ENCODE results near the gene NLRP3.
"Not testable (repeated sequence)": the region's sequence is repeated elsewhere in the genome, so short reads cannot be mapped to it uniquely, and the experiment has no call there.

Gene NLRP3

DNA sequence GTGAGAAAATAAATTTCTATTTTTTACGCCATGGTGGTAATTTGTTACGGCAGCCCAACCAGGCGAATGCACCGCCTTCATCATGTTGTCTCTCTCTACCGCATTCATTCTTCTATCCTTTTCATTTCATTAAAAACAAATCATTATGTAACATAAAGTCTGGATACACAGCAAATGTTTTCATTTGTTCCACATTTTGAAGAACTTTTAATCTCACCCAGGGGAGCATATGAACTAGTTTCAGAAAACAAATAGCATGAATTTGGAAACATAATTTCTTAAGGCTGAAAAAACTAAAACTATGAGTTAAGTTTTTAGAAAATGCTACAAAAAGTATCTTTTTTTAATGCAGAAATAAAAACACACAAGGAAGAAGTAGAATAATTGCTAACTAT, 53.2 kb downstream of the NLRP3 start:
- no peak for DNase-seq (ENCODE audit: low read depth)

DNA sequence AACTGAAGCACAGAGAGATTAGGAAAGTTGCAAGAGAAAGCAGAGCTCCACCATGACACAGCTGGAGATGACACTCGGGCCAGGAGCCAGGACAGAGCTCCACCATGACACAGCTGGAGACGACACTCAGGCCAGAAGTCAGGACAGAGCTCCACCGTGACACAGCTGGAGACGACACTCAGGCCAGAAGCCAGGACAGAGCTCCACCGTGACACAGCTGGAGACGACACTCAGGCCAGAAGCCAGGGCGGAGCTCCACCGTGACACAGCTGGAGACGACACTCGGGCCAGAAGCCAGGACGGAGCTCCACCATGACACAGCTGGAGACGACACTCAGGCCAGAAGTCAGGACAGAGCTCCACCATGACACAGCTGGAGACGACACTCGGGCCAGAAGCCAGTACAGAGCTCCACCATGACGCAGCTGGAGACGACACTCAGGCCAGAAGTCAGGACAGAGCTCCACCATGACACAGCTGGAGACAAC, 55.0 kb downstream of the NLRP3 start:
- not testable (repeated sequence) for DNase-seq (ENCODE audit: low read depth)

DNA sequence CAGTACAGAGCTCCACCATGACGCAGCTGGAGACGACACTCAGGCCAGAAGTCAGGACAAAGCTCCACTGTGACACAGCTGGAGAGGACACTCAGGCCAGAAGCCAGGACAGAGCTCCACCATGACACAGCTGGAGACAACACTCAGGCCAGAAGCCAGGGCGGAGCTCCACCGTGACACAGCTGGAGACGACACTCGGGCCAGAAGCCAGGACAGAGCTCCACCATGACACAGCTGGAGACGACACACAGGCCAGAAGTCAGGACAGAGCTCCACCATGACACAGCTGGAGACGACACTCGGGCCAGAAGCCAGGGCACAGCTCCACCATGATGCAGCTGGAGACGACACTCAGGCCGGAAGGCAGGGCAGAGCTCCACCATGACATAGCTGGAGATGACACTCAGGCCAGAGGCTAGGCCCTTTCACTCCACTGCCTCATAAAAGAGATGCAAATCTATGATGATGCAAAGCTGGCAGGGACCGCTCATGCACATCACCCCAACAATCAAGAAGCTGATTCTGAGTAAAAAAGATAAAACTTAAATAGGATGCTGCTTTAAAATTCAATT, 55.6 kb downstream of the NLRP3 start:
- no peak for DNase-seq (ENCODE audit: low read depth)

DNA sequence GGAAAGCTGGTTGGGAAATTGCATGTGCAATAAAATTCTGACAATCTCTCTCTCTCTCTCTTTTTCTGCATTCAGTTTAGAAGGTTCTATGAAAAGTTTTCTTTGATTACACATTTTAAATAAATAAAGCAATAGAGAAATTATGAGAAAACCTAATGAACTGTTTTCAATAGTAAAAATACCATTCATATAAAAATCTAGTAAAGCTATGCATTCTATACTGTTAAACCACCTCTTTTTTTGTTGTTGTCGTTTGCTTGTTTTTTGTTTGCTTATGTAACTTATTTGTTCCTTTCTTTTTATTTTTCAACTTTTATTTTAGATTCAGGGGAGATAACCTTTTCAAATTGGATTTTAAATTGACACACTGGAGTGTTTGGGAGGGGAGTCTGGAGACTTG, 56.1 kb downstream of the NLRP3 start:
- DNase-seq (ENCODE audit: low read depth) = no peak

DNA sequence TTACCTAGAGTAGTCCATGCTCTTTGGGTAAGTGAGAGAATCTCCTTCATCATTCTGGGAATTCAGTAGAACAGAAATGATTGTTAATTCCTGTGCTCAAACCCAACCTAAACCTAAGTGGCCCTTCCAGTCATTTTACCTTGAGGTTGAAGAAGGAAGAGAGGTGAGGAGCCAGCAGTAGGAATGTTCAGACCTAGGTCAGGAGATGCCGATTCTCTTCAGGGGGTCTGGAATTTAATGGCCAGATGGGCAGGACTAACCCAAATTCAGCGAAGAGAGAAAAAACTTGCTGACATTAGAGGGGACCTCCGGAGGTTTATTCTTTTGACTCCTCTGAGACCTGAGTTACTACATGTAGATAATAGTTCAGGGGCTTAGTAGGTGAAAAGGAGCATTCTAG, 58.4 kb downstream of the NLRP3 start:
- DNase-seq (ENCODE audit: low read depth) = no peak

DNA sequence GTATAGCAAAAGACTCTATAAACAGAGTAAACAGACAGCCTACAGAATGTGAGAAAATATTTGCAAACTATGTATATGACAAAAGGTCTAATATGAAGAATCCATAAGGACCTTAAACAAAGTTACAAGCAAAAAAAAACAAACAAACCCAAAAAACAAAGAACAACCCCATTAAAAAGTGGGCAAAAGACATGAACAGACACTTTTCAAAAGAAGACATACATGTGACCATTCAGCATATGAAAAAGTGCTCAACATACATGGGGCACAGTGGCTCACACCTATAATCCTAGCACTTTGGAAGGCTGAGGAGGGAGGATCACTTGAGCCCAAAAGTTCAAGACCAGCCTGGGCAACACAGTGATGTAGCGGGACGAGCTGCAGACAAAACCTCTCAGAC, 59.8 kb downstream of the NLRP3 start:
- DNase-seq (ENCODE audit: low read depth) = no peak

DNA sequence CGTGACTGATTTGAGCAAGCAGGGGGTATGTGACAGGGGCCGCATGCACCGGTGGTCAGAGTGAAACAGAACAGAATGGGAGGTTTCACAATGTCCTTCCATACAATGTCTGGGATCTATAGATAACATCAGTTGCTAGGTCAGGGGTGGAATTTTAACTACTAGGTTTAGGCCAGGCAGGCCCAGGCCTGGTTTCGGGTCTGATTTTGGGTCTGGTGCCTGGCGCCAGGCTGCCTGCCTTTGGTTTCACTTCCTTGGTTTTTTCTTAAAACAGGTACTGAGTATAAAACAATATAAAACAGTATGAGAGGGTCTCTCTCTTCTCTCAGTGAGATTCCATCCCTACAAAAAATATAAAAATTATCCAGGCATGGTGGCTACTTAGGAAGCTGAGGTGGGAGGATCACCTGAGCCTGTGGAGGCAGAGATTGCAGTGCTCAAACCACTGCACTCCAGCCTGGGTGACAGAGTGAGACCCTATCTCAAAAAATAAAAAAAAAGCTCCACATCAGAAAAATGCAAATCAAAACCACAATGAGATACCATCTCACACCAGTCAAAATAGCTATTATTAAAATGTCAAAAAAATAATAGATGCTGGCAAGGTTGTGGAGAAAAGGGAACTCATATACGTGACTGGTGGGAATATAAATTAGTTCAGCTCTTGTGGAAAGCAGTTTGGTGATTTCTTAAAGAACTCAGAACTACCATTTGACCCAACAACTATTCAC, 60.5 kb downstream of the NLRP3 start:
- DNase-seq (ENCODE audit: low read depth) = not testable (repeated sequence)

DNA sequence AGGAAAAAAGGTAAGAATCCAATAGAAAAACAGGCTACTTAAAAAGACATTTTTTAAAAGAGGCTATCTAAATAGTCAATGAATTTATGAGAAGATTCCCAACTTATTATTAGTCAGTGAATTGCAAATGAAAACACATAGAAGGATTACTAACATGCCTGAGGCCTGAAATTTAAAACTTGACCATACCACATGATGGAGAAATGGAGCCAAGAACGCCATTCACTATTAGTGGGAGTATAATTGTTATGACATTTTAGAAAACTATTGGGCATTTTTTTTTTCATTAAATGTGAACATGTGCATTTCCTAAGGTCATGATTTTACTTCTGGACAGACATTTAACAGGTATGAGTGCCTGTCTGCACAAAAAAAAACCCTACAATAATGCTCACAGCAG, 66.8 kb downstream of the NLRP3 start:
- no peak for DNase-seq (ENCODE audit: low read depth)

DNA sequence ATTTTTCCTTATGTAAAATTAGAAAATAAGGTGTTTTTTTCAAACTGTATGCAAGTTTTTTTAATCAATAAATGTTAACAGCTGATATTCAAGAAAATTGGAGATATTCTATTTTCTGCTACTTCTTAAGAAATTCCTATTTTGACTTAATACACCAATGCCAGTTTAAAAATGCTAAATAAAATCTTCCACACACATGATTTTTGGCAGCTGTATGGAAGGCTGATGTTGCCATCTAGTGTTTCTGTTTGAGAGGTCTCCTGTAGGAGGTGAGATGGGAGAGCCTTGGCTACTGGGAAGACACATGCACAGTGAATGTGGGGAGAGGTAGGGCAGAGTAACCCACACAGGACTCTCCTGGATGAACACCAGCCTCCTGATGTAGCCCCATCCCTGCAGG, 71.1 kb downstream of the NLRP3 start:
- DNase-seq (ENCODE audit: low read depth) = no peak

DNA sequence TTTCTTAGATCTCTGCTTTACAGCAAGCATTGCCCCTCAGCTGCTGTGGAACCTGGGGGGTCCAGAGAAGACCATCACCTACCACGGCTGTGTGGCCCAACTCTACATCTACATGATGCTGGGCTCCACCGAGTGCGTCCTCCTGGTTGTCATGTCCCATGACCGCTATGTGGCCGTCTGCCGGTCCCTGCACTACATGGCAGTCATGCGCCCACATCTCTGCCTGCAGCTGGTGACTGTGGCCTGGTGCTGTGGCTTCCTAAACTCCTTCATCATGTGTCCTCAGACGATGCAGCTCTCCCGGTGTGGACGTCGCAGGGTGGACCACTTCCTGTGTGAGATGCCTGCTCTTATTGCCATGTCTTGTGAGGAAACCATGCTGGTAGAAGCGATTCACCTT, 75.4 kb downstream of the NLRP3 start:
- DNase-seq (ENCODE audit: low read depth) = peak; percentile 9

DNA sequence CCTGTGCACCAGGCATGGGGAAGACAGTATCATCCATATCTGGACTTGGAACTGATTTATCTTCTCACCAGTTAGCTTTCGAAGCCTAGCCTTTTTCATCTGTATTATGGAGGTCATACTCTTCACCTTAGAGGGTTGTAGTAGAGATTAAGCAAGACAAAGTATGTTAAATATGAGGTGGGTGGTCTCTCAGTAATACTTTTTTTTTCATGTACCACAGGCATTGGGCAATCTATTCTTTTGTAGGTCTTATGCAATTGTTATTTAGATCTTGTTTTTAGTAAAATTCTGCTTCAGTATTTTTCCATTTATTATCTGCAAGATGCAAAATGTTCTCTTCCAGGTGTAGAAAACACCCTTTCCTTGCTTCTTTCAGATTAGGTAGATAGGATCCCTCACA, 77.1 kb downstream of the NLRP3 start:
- no peak for DNase-seq (ENCODE audit: low read depth)

DNA sequence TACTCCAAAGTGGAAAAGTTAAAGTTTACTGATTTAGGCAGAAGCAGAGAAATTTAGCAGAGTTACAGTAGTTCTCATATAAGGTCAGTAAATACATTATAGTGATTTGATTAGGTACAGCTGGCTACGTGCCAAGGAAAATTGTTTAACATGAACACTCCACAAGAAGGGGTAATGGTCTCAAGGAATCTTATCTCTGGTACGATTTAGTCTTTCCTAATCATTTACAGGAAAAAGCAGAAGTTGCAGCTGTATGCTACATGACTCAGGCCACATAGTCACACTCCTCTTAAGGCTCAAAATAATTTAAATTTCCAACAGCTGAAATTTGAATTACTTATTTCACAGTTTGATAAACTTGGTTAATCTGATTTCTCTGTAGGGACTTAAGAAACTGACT, 78.8 kb downstream of the NLRP3 start:
- DNase-seq (ENCODE audit: low read depth) = no peak

DNA sequence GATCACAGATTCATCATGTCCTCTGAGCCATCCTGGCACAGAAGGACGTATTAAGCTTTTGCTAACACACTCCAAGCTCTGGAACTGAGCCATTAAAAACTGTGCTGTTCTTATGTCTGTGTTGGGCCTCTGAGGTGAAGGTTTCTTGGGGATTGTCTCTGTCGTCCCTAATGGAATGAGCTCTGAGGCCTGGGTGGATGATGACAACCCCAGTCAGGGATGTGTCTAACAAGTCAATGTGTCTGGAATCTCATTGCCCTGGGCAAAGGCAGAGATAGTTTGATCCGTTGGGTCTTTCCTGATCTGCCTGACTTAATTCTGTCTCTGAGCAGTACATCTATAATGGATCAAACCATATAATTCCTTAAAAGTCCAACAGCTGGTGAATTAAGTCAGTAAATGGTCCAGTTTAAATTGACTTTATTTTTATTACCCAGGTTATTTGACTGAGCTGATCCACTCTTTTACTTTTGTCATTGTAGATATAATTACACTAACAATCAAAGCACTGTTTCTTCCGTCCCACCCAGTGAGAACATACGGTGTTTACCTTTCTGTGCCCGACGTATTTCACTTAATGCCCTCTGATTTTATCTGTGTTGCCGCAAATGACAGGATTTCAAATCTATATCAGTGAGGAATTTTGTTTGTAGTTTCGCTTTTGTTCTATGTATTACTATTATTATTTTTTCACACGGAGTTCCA, 80.8 kb downstream of the NLRP3 start:
- DNase-seq (ENCODE audit: low read depth) = no peak

Measured in CMK (cell line).